CD4-positive, alpha-beta T cell treated with Interleukin-15 for 1 hour (primary cell): Measurements from ENCODE around the gene FSCN2.

Experiments used
- DNase-seq: peaks from one replicate; pipeline ENCODE4 v3.0.0-alpha.2; 2020

The FSCN2 gene

DNA sequence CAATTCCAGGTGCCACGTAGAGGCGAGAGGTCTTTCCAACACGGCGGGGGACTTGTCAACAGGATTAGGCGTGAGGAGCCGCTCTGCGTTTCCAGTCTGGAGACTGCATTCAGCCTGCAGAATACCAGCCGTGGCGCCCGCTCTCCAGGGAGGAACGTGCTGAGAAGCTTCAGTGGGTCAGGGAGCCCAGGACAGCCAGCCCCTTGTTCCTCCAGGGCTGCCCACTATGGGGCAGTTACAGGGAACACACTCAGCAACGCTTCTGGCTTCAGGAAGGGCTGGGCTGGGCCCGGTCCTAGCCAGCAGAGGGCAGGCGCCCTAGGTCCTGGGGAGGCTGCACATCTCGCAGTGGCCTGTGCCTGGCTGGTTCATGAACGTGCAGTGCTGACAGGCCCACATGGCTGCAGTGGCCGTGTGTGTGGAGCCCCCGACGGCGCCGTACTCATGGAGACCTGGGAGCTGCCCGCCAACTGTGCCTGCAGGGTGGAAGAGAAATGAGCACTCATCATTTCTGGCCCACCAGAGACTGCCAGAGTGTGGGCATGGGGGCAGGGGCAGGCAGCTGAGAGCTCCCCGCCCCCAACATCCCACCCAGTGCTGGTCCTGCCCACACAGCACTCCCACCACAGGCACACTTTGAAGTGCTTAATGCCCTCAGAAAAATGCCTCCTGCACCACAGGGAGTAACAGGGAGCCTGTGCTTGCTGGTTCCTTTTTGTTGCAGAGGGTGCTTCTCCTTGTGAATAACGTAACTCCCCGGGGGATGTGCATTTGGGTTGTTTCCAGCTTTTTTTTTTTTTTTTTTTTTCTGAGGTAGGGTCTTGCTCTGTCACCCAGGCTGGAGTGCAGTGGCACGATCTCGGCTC, 31.0 kb downstream of the FSCN2 start:
- DNase-seq, result no peak

DNA sequence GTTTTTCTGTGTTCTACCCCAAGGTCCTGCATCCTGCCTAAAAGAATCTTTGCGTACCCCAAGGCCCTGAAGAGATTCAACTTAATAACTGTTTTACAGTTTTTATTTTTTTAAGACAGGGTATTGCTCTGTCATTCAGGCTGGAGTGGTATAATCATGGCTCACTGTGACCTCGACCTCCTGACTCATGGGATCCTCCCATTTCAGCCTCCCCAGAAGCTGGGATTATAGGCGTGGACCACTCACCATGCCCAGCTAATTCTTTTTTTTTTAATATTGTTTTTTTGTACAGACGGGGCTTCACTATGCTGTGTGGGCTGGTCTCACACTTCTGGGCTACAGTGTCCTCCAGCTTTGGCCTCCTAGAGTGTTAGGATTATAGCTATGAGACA, 33.3 kb downstream of the FSCN2 start:
- DNase-seq, result no peak

DNA sequence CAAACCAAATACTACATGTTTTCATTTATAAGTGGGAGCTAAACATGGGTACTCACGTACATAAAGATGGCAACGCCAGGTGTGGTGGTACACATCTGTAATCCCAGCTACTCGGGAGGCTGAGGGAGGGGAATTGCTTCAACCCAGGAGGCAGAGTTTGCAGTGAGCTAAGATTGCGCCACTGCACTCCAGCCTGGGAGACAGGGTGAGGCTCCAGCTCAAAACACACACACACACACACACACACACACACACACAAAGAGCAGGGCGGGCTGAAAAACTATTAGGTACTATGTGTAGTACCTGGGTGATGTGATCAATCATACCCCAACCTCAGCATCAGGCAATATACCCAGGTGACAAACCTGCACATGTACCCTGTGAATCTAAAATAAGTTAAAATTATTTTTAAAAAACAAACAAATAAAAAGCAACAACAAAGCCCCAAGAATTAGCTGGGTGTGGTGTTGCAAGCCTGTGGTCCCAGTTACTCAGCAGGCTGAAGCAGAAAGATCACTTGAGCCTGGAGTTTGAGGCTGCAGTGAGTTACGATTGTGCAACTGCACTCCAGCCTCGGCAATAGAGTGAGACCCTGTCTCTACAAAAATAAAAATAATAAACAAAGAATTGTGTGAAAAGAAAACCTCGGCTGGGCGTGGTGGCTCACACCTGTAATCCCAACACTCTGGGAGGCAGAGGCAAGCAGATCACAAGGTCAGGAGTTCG, 35.8 kb downstream of the FSCN2 start:
- peak; percentile 33 for DNase-seq

DNA sequence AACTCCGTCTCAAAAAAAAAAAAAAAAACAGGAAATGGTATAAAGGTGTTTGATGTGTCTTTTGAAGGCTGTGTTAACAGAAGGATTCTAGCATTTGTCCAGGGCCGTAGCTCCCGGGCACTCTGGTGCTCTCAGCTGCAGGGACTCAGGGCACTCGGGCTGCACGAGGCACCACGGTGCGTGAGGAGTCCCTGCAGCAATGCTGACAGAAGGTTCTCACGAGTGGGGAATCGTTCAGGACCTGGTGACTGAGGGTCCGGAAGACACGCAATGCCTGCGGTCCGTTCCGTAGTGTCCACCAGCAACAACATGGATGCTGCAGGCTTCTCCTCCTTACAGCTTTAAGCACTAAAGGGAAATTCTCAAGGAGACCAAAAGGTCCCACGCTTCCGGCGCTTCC, 36.6 kb downstream of the FSCN2 start:
- no peak for DNase-seq

DNA sequence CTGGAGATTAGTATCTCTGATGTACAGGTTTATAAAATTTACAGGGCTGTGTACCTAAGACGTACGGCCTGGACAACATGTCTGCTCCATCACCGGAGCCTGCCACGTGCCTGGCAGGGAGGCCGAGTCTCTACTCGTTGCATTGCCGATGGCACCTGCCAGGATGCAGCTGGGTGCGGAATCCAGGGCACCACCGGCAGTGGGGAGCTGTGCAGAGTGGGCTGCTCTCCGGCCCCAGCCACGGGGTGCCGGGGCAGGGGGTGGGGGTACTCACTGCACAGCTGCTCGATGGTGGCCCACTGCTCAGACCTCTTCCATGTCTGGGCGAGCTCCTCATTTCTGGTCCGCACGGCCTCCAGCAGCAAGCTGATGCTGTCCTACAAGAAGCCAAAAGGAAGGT, 37.1 kb downstream of the FSCN2 start:
- DNase-seq, result no peak

DNA sequence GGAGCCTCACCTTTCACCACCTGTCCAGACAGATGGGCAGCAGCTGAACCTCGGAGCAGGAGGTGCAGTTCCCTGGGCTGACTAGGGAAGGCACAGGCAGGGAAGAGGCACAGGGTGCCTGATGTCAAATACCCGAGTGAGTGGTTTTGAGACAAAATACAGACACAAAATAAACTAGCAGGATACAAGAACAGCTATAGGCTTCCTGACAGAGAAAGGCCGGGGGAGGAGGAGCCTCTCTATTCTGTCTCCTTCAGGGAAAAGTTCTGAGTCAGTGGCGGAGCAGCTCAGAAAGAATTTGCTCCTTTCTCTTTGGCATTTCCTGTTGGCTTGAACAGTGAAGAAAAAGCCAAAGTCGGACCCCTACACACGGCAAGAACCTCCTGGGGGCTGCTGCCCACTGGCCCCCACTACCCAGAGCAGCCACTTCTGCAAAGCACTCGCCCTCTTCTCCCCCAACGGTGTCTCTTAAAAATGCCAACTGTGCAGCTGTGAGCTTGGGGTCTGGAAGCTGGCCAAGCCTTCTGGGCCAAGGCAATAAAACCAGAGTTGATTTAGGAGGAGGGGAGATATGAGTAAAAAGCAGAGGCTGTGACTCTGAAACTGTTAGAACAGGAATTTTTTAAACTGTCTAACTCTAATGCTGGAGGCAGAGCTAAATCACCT, 38.4 kb downstream of the FSCN2 start:
- no peak for DNase-seq

DNA sequence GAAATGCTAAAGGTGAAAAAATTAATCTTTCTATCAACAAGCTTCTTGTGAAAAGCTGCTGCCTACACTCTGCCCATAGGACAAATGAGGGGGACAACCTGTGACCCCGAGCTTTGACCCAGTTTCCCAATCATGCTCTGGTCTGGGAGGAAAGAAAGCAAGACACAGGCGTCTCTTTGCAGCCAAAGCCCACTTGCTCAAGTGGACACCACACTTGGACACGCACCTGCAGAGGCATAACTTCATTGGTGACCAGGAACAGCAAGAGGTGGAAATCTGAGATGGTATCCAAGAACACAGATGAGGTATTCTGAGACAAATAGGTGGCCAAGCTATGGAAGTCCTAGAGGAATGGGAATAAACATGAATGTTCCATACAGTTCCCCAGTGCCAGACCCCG, 39.0 kb downstream of the FSCN2 start:
- no peak for DNase-seq

DNA sequence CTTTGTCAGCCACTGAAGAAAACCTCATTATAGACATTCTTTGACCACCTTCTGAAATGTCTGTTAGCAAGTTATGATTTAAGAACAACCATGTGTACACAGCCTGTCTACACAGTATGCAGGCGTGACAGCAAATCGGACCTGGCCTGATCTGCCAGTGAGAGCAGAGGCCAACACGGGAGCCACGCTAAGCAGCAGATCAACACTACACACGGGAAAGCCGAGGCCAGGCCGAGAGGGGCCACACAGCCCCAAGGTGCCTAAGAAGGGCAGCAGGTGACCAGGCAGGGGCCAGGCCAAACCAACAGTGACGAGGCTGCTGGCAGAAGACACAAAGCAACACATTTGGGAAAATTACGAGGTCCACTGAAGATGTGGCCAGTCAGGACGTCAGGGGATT, 40.2 kb downstream of the FSCN2 start:
- DNase-seq, result no peak

DNA sequence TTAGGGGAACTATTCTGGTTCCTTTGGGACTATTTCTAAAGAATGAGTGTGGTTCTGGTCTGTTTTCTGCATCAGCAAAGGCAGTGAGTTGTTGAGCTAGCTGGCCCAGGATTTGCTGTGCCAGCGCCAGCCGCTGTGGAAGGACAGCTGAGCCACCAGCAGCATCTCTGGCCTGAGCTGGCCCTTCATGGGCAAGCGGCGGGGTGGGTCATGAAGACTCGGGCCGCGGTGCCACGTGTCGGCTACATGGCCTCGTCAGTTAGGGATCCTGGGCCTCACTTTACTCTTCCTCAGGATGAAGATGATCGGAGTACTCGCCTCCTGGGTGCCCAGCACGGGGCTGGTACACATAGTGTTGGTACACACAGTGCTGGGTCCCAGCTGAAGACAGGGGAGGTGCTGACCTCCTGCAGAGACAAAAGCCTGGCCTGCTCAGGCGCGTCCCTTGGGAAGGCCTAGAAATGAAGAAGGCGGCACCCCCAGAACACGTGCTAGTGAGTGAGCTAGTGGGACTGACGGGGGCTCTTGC, 41.9 kb downstream of the FSCN2 start:
- no peak for DNase-seq

DNA sequence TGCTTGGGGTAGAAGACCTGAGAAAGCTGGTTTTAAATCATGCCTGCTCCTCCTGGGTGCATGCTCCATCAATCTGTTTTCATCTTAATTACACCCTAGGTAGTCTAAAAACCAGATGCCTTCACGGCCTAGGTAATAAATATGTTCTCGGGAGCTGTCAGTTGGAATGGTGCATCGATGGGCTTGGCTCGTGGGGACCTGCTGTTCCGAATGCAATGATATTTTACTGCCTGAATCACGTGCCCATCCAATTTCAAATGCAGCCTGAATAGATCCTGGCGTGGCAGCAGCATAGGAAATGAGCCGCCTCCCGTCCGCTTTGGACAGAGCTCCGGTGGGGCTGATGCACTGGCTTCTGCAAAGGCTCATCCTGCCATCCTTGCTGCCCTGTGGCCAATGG, 42.8 kb downstream of the FSCN2 start:
- DNase-seq, result no peak

DNA sequence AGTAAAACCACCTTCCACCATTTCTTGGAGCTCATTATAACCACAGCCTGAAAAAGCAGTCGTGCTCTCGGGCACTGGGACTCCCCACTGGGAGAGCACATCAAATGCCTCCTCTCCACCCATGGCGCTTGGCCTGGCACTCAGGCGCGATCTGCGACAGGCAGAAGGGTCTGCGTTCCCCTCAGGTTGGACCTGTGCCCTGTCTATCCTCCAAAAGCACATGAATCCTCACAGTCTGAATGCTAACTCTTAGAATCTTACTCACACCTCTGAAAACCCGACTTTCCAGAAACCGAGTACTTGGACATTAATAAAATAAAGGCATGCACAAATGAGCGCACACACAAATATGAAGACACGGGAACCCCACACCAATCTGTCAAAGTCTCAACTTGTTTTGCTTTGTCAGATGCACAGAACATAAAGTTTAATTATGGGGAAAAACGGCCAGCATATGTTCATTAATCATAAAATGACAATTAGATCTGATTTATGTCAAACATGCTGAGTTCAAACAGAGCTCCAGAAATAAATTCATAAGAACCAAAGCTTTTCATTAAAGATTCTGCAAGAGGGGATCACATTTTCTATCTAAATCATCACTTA, 44.5 kb downstream of the FSCN2 start:
- no peak for DNase-seq

DNA sequence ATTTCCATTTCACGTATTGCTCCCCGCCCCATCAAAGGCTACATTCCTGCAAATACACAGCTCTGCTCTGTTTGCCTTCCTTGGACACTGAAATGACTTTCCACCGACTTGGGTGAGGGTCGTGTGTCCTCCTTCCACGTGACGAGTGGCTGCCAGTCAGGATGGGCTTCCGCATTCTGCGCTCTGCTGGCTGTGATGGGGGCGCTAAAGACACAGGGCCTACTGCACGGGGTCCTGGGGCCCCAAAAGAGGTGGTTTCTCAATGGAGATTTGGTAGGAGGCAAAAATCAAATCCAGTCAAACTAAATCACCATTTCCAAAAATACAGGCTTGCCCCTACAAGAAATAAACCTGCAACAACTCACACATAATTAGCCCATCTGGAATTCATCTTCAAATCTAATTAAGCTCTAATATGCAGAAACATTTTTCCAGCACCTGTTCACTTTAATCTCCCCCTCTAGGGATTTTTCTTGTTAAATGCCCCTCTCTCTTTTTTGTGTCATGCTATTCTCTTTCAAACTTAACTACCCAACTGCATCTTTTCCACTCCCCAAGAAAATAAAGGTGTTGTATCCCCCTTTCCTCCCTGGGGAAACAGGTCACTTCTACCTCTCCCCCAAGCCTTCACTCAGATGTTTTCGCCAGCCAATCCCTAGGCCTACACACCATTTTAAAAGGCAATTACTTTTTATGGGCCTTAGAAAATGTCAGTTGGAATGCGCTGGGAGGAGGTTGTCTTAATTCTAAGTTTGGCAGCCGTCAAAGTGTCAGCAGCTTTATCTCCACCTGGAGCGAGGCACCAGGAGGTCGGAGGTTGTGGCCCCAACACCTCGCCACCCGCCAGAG, 45.8 kb downstream of the FSCN2 start:
- no peak for DNase-seq

DNA sequence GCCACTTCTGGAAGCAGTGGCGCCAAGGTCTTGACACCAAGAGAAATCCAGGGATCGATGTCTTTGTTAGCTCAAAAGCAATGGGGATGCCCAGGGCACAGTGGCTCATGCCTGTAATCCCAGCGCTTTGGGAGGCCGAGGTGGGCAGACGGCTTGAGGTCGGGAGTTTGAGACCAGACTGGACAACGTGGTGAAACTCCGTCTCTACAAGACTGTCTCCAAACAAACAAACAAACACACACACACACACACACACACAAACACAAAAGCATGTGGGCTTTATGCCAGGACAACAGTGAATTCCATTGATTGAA, 46.4 kb downstream of the FSCN2 start:
- DNase-seq, result no peak

DNA sequence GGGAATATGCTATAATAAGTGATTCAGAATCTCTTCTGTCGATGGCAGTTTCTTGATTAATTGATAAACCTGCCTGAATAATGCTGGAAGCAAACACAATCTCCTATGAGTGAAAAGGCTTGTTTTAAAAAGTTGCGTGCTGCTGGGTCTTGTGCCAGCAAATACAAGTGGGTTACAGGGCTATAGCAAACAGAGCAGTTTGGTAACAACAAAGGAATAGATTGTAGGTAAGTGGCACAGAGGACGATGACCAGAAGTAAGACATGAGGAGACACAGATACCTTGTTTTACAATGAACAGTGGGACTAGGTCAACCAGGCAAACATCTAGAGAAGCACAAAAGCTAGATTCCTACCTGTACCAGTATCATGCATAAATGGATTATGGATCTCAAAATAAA, 47.7 kb downstream of the FSCN2 start:
- no peak for DNase-seq

DNA sequence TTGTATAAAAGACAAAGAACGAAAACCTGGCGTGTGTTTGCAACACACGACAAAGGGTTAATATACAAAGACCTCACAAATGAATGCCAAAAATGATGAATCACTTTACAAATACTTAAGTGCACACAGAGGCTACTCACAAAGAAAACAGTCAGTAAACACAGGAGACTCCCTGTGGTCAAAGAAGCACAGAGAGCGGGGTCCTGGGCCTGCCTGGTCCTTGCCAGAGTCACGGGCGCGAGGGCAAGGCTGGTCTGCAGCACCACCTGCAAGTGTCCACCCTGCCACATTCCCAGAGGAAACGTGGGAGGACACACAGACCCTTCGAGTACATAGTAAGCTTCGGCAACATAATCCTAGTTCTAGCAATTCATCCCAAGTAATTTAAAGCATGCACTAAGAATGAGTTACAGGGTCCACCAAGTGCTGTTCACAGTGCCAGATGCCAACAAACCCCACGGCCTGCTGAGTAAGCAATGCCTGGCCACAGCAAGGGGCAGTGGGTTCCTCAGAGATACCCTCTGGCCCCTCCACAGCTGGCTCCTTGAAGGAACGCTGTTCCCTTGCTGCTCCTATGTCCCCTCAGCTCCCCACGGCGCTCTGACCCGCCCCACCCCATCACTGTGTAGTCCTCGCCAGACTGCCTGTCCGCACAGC, 48.6 kb downstream of the FSCN2 start:
- no peak for DNase-seq

DNA sequence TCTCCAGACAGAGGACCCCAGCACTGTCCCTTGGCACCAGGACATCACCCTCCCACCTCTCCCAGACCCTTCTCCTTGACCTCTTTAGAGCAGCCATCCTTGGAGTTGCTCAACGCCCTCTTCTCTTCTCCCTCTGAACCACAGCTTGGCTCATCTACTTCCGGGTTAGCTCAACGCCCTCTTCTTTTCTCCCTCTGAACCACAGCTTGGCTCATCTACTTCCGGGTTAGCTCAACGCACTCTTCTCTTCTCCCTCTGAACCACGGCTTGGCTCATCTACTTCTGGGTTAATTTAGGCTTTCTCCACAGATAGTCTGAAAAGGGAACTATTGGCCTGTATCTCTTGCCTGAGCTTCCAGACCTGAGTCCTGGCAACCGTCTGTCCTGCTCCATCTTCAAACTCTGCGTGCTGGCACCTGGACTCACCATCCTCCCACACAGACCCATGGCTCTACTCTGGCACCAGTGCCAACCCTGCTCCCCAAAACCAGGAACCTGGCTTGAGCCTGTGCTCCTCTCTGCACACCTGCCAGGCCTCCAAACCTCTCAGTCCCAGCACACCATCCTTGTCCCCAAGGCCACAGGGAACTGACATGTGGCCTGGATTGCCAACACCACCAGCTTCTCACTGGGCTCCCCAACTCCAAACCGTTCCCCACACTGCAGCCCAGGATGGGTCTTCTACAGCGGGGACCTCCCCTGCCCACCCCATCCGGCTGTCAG, 49.3 kb downstream of the FSCN2 start:
- peak; percentile 49 for DNase-seq

DNA sequence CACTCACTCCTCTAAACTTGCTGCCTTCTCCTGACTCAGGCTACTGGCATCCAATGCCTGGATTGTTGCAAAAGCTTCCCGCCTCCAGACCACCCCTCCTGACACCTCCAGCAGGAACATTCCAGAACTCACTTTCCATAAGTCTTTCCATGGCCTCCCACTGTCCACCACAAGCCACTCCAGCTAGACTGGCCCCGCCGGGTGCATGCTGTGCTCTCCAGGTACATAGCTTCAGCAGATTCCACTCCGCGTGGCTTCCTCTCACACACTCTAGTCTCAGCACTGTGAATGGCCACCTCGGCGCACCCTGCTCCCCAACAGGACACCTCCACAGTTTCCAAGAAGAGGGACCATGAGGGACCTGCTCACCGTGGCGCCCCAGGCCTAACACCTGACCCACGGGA, 49.9 kb downstream of the FSCN2 start:
- DNase-seq, result no peak

DNA sequence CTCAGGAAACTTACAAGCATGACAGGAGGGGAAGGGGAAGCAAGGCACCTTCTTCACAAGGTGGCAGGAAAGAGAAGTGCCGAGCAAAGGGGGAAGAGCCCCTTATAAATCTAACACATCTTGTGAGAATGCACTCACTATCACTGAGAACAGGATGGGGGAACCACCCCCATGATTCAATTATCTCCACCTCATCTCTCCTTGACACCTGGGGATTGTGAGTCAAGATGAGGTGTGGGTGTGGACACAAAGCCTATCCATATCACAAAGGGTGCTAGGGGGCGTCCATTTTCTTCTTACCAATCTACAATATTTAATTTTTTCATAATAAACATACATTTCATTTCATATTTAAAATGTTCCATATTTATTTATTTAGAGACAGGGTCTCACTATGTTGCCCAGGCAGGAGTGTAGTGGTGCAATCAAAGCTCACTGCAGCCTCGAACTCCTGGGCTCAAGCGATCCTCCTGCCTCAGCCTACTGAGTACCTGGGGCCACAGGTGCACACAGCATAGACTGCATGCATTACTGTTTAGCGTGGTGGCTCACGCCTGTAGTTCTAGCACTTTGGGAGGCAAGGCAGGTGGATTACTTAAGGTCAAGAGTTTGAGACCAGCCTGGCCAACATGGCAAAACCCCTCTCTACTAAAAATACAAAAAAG, 50.5 kb downstream of the FSCN2 start:
- DNase-seq, result no peak

DNA sequence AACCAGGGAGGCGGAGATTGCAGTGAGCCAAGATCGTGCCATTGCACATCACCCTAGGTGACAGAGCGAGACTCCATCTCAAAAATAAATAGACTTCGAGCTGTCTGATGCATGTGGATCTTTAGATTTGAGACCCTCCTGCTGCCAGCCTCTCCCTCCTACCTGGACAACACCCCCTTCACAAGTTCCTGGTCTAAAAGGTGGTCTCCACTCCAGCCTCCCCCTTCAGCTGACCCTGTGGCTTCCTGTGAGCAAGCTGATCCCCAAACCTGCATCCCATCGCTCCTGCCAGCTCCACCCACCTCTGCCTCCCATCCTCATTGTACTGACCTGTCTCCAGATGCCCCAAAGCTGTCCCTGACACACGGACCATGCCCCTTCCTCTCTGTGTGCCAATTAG, 51.1 kb downstream of the FSCN2 start:
- DNase-seq, result no peak

DNA sequence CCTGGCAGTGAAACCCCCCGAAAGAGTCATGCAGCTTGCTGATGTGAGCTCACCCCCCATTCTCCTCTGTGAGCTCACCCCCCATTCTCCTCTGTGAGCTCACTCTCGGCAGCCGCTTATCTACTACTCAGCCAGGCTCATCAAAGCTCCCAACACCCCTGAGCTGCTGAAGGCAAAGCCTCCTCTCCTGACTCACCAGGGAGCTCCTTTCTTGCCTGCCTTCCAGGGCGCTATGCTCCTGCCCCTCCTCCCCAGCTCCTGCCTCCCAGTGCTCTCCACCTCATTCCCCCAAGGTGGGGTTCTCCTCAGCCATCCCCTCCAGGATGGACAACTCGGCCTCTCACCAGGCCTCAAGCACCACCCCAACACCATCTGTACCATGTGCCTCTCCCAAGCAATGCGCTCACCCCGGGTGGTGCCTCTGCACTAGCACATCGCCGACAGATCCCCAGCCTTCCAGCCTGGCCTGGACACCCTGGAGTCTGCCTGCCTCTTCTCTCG, 51.7 kb downstream of the FSCN2 start:
- DNase-seq, result no peak
